Inferior parietal cortex (tissue), 1 donor: Measurements from ENCODE around the gene KCTD15.
A peak's percentile ranks its signal among the peaks of the same experiment; 100 is the strongest.

Source experiments
- DNase-seq: peaks from one replicate; pipeline ENCODE4 v3.0.0-alpha.2; 2016; ENCODE audit errors: extremely low spot score

Gene KCTD15

GRCh38 chr19:33771384-33772101 lies 25.1 kb upstream of the KCTD15 start:
- peak; percentile 89 for DNase-seq

DNA sequence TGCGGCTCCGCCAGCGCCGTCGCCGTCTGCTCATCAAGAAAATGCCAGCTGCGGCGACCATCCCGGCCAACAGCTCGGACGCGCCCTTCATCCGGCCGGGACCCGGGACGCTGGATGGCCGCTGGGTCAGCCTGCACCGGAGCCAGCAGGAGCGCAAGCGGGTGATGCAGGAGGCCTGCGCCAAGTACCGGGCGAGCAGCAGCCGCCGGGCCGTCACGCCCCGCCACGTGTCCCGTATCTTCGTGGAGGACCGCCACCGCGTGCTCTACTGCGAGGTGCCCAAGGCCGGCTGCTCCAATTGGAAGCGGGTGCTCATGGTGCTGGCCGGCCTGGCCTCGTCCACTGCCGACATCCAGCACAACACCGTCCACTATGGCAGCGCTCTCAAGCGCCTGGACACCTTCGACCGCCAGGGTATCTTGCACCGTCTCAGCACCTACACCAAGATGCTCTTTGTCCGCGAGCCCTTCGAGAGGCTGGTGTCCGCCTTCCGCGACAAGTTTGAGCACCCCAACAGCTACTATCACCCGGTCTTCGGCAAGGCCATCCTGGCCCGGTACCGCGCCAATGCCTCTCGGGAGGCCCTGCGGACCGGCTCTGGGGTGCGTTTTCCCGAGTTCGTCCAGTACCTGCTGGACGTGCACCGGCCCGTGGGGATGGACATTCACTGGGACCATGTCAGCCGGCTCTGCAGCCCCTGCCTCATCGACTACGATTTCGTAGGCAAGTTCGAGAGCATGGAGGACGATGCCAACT lies 24.4 kb upstream of the KCTD15 start:
- no peak for DNase-seq

GRCh38 chr19:33772858-33773180 lies 23.9 kb upstream of the KCTD15 start:
- DNase-seq, result no peak

- no peak for DNase-seq
These were observed 22.7 kb upstream of the KCTD15 start for GRCh38 chr19:33773704-33774624.

DNA sequence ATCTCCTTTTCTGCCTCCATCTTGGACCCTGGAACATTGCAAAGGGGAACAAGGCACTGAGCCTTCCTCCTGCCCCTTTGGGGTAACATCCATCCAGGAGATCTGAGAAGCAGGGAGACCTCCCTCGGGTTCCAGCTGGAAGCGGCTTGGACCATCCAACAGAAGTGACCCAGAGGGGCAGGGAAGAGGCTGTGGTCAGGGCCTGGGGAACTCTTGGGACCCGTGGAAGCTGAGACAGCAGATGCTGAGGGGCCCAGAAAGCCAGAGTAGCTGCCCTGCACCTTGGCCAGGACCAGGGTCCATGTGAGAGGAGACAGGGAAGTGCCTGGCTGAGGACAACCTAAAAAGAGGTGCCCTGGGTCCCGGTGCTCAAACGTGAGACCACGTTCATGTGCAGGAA lies 21.9 kb upstream of the KCTD15 start:
- DNase-seq, result no peak

DNA sequence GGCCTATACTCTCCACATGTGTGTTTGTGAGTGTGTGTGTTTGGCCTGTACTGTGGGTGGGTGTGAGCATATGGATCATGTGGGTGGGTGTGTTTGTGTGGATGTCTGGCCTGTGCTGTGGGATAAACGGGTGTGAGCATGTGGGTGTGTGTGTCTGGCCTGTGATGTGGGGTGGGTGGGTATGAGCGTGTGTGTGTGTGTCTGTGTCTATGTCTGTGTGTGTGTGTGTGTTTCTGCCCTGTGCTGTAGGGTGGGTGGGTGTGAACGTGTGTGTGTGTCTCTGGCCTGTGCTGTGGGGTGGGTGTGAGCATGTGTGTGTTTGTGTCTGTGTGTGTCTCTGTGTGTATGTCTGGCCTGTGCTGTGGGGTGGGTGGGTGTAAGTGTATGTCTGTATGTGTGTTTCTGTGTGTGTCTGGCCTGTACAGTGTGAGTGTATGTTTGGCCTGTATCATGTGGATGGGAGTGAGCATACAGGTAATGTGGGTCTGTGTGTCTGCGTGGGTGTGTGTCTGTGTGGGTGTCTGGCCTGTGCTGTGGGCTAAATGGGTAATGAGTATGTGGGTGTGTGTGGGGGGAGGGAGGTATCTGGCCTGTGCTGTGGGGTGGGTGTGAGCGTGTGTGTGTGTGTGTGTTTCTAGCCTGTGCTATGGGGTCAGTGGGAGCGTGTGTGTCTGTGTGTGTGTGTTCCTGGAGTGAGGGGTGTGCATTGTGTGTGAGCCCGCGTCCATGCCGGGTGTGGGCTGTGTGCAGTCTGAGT lies 20.8 kb upstream of the KCTD15 start:
- DNase-seq, result no peak

GRCh38 chr19:33777351-33777750 lies 19.3 kb upstream of the KCTD15 start:
- DNase-seq, result no peak

DNA sequence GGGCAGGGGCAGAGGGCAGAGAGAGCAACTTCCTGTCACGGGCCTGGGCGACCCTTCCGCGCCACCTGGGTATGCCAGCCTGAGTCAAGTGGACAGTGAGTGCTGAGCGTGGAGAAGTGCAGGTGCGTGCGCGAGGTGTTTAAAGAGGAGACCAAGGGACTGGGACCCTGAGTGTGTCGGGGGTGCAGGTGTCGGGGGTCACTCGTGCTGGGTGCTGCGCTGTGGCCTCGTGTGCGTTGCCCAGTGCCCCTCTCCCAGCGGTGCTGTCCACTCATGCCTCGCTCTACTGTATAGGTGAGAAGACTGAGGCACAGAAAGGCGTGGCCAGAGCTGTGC lies 18.9 kb upstream of the KCTD15 start:
- DNase-seq, result no peak

GRCh38 chr19:33778089-33778791 lies 18.4 kb upstream of the KCTD15 start:
- peak; percentile 87 for DNase-seq

- no peak for DNase-seq
These were observed 16.8 kb upstream of the KCTD15 start for GRCh38 chr19:33779849-33780248.

DNA sequence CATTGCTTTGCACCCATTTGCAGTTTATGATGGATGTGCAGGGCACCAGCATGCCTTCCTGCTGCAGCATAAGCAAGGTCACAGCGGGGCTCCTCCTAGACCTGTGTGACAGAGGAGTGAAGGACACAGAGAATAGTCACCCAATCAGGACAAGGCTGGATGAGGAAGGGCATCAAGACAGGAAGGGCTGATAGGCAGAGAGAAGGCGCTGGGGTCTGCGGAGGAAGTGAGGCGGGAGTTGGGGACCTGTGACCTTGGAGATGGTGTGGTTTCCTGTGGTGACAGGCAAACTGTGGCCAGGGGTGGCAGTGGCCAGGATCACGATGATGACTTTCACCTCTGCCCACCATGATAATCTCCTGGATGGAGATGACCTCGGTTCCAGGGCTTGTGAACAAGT lies 16.4 kb upstream of the KCTD15 start:
- DNase-seq, result no peak

DNA sequence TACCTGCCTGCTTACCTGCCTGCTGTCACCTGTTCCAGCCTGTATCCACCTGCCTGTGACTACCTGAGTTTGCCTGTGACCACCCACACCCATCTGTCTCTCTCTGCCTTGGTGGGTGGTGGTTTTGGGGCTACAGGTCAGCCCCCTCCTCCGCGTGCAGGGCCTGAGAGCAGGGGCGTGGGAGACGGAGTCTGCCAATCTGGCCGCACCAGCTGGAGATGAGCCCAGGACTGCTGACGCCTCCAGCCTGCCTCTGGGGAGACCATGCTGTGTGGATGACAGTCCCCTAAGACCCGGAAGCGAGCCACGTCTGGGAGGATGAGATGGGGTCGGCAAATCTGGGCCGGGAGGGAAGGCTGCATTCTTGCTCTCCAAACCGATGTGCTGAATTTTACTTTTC lies 15.9 kb upstream of the KCTD15 start:
- no peak for DNase-seq

DNA sequence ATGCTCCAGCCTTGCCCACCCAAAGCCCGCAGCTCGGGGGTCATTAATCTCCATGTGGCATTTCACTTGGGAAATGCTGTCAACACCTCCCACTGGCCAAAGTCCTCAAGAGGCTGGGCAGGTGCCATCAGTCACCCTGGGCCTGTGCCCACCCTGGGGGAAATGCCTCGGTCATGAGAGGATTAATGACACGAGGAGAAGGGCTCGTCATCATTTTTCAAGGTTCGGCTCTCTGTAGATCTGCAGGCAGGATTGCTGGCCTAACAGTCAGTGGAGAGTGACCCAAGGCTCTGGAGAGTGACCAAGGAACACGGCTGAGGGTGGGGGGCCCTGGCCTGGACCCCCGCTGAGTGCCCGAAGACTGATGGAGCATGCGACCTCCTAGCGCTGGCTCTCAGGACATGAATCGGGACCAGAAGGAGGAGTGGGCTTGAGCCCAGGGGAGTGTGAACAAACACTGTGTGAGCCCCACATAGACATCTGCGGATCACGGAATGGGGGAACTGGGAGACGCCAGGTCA lies 15.2 kb upstream of the KCTD15 start:
- no peak for DNase-seq

DNA sequence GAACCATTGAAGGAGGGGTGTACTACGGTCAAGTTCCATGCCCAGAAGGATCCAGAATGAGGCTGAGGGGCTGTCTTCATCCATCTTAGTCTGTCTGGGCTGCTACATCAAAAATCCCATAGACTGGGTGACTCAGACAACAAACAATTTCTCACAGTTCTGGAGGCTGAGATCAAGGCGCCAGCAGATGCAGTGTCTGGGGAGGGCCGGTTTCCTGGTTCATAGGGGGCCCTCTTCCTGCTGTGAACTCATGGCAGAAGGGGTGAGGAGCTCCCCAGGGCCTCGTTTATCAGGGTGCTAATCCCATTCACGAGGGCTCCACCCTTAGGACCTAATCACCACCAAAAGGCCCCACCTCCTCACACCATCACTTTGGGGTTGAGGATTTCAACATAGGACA lies 14.7 kb upstream of the KCTD15 start:
- DNase-seq, result no peak

DNA sequence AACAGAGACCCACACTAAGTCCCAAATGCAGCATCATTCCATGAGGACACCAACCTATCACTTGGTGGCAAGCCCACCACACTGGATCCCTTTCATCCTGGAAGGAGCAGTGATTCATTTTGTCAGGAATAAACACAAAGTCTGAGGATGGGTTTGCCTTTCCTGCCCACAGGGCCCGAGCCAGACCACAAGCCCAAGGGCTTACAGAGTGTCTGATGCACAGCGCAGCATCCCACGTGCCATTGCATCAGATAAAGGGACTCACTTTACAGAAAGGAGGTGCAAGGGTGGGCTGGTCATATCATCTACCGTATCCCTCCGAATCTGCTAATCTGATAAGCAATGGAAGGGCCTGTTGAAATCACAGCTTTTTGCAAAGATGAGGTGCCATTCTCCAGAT lies 12.2 kb upstream of the KCTD15 start:
- no peak for DNase-seq

GRCh38 chr19:33785795-33786194 lies 10.9 kb upstream of the KCTD15 start:
- DNase-seq, result no peak

- DNase-seq, result no peak
These were observed 8.0 kb upstream of the KCTD15 start for GRCh38 chr19:33788676-33789075.

DNA sequence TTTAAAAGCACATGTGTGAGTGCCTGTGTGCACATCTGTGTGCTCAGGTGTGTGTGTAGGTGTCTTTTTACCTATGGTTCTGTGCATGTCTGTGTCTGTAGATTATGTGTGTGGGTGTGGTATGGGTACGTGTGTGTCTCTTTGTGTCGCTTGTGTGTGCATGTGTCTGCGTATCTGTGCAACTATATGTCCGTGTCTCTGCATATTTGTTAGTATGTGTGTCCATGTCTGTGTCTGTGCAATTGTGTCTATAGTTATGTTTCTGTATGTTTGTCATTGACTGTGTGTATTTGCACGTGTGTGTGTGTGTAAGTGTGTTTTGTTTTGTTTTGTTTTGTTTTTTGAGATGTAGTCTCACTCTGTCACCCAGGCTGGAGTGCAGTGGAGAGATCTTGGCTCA lies 7.3 kb upstream of the KCTD15 start:
- no peak for DNase-seq

- DNase-seq, result no peak
These were observed 1.8 kb upstream of the KCTD15 start for GRCh38 chr19:33794683-33795369.

GRCh38 chr19:33795370-33796163 lies 1.1 kb upstream of the KCTD15 start:
- peak; percentile 42 for DNase-seq
